Body of pancreas (tissue), 4 donors: ENCODE results near the gene KCNE3.

Source experiments
- CTCF ChIP-seq, 7 experiments: fragments of 450-650 bp in 4 of 7; fragments of 200-600 bp in 3 of 7; sonication (generic) in 3 of 7; IDR thresholded peaks; one replicate each; pipeline ENCODE4 v1.5.1; 2016 to 2019; ENCODE audit warnings: antibody characterized with exemption in 7 of 7
- POLR2A ChIP-seq, 3 donors: fragments of 450-650 bp; IDR thresholded peaks; one replicate each; pipeline ENCODE4 v1.6.1; 2016; ENCODE audit warnings: antibody characterized with exemption in 3 of 3, mild to moderate bottlenecking in 2 of 3

- TF ChIP-seq CTCF (IDR thresholded peaks at IDR 0.05) (no peak), POLR2A (IDR thresholded peaks at IDR 0.05) (no peak)
Observed at GRCh38 chr11:74468521-74468920, 1.2 kb upstream of the KCNE3 start.
